ENCODE measurements around the gene FNDC3B.

DNA sequence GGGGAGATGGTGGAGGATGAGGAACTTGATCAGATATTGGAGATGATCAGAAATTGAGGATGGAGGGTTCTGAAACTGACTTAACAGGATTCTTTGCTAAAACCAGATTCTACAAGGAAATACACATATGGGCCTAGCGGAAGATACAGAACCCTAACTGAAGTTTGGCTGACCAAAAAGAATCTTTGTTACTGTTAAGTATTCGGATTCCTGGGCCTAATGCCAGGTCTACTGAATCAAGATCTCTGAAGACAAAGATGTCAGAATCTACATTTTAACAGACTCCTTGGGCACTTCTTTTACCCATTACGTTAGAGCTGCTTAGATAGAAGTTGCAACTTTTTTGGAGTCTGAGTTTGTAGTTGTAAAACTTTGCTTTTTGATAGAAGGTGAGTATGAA is 137.7 kb downstream of the FNDC3B start:
- TF ChIP-seq, protein P1, sequence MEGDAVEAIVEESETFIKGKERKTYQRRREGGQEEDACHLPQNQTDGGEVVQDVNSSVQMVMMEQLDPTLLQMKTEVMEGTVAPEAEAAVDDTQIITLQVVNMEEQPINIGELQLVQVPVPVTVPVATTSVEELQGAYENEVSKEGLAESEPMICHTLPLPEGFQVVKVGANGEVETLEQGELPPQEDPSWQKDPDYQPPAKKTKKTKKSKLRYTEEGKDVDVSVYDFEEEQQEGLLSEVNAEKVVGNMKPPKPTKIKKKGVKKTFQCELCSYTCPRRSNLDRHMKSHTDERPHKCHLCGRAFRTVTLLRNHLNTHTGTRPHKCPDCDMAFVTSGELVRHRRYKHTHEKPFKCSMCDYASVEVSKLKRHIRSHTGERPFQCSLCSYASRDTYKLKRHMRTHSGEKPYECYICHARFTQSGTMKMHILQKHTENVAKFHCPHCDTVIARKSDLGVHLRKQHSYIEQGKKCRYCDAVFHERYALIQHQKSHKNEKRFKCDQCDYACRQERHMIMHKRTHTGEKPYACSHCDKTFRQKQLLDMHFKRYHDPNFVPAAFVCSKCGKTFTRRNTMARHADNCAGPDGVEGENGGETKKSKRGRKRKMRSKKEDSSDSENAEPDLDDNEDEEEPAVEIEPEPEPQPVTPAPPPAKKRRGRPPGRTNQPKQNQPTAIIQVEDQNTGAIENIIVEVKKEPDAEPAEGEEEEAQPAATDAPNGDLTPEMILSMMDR (IDR thresholded peaks at IDR 0.05): no peak
- no peak for TF ChIP-seq POLR2A (IDR thresholded peaks at IDR 0.05)
